AG08396 (cell line): ENCODE measurements around the gene UBQLN2.
"Not testable (repeated sequence)": the region's sequence is repeated elsewhere in the genome, so short reads cannot be mapped to it uniquely, and the experiment has no call there.

Source experiments
- DNase-seq: peaks from one replicate; pipeline ENCODE4 v3.0.0; 2012; ENCODE audit warnings: low spot score, mixed read lengths

The UBQLN2 gene

GRCh38 chrX:56563231-56564161 is at the start of gene UBQLN2:
Gene UBQLN2 (plus strand): TSS chrX:56563627. CDS start chrX:56563874, 247 bp downstream.
- DNase-seq, result peak; percentile 68

- DNase-seq, result no peak
Observed at GRCh38 chrX:56519642-56520041, 43.8 kb upstream of the UBQLN2 start.

GRCh38 chrX:56529482-56530007 is 33.9 kb upstream of the UBQLN2 start:
- not testable (repeated sequence) for DNase-seq

- no peak for DNase-seq
Observed at GRCh38 chrX:56530011-56530410, 33.4 kb upstream of the UBQLN2 start.

- DNase-seq, result no peak
Observed at GRCh38 chrX:56550667-56551066, 12.8 kb upstream of the UBQLN2 start.

- DNase-seq, result no peak
Observed at GRCh38 chrX:56554870-56555269, 8.6 kb upstream of the UBQLN2 start.

- no peak for DNase-seq
Observed at GRCh38 chrX:56557376-56557929, 6.0 kb upstream of the UBQLN2 start.

GRCh38 chrX:56564164-56564885 is 898 bp downstream of the UBQLN2 start:
- peak; percentile 14 for DNase-seq

- DNase-seq, result no peak
Observed at GRCh38 chrX:56564921-56565840, 1.8 kb downstream of the UBQLN2 start.

GRCh38 chrX:56569378-56570057 is 6.1 kb downstream of the UBQLN2 start:
- no peak for DNase-seq

GRCh38 chrX:56572975-56573374 is 9.5 kb downstream of the UBQLN2 start:
- no peak for DNase-seq

GRCh38 chrX:56574861-56575260 is 11.4 kb downstream of the UBQLN2 start:
- no peak for DNase-seq

GRCh38 chrX:56576721-56577120 is 13.3 kb downstream of the UBQLN2 start:
- DNase-seq, result no peak

GRCh38 chrX:56588397-56589188 is 25.2 kb downstream of the UBQLN2 start:
- DNase-seq, result no peak

GRCh38 chrX:56591830-56592229 is 28.4 kb downstream of the UBQLN2 start:
- not testable (repeated sequence) for DNase-seq

- no peak for DNase-seq
Observed at GRCh38 chrX:56600141-56600540, 36.7 kb downstream of the UBQLN2 start.

GRCh38 chrX:56600987-56601386 is 37.6 kb downstream of the UBQLN2 start:
- DNase-seq, result no peak

- DNase-seq, result no peak
Observed at GRCh38 chrX:56615282-56615681, 51.9 kb downstream of the UBQLN2 start.
